Measurements from ENCODE around the gene TRMT2B.
A peak's percentile ranks its signal among the peaks of the same experiment; 100 is the strongest.

Gene TRMT2B

GRCh38 chrX:100980608-100981497, 71.1 kb downstream of the TRMT2B start:
- in situ Hi-C loops (cut with HindIII; ENCODE audit: low sequenced_read_pairs), result no loop called here
- peak; percentile 81 for DNase-seq (ENCODE audit: low read depth, low spot score)
- TF ChIP-seq CTCF (IDR thresholded peaks at IDR 0.05; ENCODE audit: low read depth, low read length), result no peak
- H3K4me3 ChIP-seq (ENCODE audit: low read depth, low read length), result no peak overlapping the region

GRCh38 chrX:100979881-100980607, 71.9 kb downstream of the TRMT2B start:
- no peak for TF ChIP-seq CTCF (IDR thresholded peaks at IDR 0.05; ENCODE audit: low read depth, low read length)
- peak; percentile 15 for DNase-seq (ENCODE audit: low read depth, low spot score)
- in situ Hi-C loops (cut with HindIII; ENCODE audit: low sequenced_read_pairs), result no loop called here
- no peak overlapping the region for H3K4me3 ChIP-seq (ENCODE audit: low read depth, low read length)

GRCh38 chrX:100976211-100976610, 75.7 kb downstream of the TRMT2B start:
- in situ Hi-C loops (cut with HindIII; ENCODE audit: low sequenced_read_pairs), result no loop called here

DNA sequence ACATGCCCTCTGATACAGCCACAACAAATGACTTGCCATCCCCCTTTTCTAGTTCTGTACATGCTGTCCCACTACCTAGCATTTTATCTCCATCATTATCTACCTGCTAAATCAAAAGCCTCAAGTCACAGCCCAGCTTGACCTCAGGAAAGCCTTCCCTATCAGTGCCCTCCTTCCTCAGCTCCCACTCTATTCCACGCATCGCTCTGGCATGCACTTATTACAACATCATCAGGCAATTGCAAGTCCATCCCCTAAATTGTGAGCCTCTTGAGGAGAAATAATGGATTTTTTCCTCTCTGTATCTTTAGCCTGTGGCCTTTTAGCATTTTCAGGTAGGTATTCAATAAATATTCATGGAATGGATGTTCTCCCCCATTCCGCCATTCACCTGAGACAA, 76.7 kb downstream of the TRMT2B start:
- no peak for TF ChIP-seq CTCF (IDR thresholded peaks at IDR 0.05; ENCODE audit: low read depth, low read length)
- in situ Hi-C loops (cut with HindIII; ENCODE audit: low sequenced_read_pairs), result no loop called here
- no peak for DNase-seq (ENCODE audit: low read depth, low spot score)

More at GRCh38 chrX:100976211-100976610, 75.7 kb downstream of the TRMT2B start:
- DNase-seq (ENCODE audit: low read depth, low spot score), result no peak
- TF ChIP-seq CTCF (IDR thresholded peaks at IDR 0.05; ENCODE audit: low read depth, low read length), result no peak
- H3K4me3 ChIP-seq (ENCODE audit: low read depth, low read length), result no peak overlapping the region

DNA sequence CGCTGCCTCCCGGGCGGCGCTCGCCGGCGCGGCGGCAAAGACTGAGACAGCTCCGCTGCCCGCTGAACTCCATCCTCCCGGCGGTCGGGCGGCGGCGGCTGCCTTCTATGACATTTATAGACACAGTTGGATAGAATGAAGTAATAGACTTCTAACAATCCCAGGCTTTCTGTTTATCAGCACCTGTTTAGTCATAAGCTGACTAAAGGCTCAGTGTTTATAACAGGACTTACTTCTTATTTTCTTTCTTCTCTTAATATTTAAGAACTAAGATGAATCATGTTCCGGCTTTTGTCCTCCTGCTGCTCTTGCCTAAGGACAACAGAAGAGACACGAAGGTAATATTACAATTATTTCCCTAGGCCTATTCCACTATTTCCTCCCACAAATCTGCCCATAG, 78.5 kb downstream of the TRMT2B start:
- in situ Hi-C loops (cut with HindIII; ENCODE audit: low sequenced_read_pairs), result no loop called here
- no peak for TF ChIP-seq CTCF (IDR thresholded peaks at IDR 0.05; ENCODE audit: low read depth, low read length)
- peak; percentile 65 for DNase-seq (ENCODE audit: low read depth, low spot score)
- no peak overlapping the region for H3K4me3 ChIP-seq (ENCODE audit: low read depth, low read length)

More for the DNA sequence above, 76.7 kb downstream of the TRMT2B start:
- no peak overlapping the region for H3K4me3 ChIP-seq (ENCODE audit: low read depth, low read length)

- in situ Hi-C loops (cut with HindIII; ENCODE audit: low sequenced_read_pairs), result no loop called here
- no peak for TF ChIP-seq CTCF (IDR thresholded peaks at IDR 0.05; ENCODE audit: low read depth, low read length)
- no peak overlapping the region for H3K4me3 ChIP-seq (ENCODE audit: low read depth, low read length)
- DNase-seq (ENCODE audit: low read depth, low spot score), result no peak
Measured at GRCh38 chrX:100969936-100970335, 82.0 kb downstream of the TRMT2B start.

Data from astrocyte of the spinal cord (primary cell).